NCI-H2196 treated with DMSO at 0.1 percent for 48 hours (cell line): ENCODE measurements around the gene MSH3.
"Not testable (repeated sequence)": the region's sequence is repeated elsewhere in the genome, so short reads cannot be mapped to it uniquely, and the experiment has no call there.

Experiments used
- DNase-seq: peaks from one replicate; lab custom pipeline; 2025; ENCODE audit not compliant: unreplicated experiment; lab: John Stamatoyannopoulos, UW

Gene MSH3

GRCh38 chr5:80752427-80752826, 98.0 kb downstream of the MSH3 start:
- no peak for DNase-seq

- DNase-seq, result no peak
Observed at GRCh38 chr5:80753712-80754111, 99.3 kb downstream of the MSH3 start.

DNA sequence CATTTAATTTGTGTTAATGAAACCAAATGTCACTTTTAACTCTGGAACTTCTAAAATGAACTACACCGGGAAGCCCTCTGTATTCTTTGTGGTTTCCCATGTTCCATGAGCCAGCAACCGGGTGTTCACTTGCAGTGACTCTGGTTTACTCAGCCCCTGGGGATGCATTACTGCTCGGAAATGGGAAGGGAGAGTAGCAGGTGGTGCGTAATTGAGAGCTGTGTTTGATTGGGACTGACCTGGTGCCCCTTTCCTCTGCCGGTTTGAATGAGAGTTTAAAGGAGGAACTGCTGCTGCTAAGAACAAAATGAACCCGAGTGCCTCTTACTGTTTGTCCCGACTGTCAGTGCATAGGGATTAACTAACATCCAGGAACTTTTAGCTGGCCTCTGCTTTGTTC, 100.4 kb downstream of the MSH3 start:
- DNase-seq, result no peak

- DNase-seq, result no peak
Observed at GRCh38 chr5:80755626-80756025, 101.2 kb downstream of the MSH3 start.

- no peak for DNase-seq
Observed at GRCh38 chr5:80756292-80756691, 101.8 kb downstream of the MSH3 start.

DNA sequence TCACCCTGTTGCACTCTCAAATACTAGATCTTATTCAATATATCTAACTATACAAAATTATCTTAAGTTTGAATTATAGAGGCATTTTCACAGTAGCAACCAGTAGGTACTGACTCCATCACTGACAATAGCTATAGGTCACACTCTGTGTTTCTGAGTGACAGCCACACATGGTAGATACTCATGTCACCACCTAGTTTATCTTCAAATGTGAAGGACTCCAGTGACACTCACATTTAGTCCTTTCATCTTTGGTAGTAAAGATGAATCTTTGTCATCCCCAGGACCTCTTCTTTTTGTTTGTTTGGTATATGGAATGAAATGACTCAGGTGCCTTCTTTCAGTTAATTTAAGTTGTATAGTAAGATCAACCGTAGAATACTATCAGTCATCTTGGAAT, 102.8 kb downstream of the MSH3 start:
- DNase-seq, result no peak

- DNase-seq, result no peak
Observed at GRCh38 chr5:80759866-80760577, 105.6 kb downstream of the MSH3 start.

DNA sequence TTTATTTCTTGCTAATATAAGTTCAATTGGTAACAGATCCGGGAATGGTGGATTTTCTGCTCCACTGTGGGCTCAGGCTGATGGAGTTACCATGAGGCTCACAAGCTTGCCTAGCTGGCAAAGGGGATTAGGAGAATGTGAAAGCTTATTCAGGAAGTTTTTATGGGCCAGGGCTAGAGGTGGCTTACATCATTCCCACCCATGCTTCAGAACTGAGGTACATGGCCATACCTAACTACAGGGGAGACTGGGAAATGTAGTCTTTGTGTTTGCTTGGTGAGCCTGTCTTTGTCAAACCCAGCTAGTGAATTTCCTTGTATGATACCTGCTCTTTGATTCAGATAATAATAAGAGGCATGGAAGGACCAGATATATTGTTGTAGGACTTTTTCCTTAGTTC, 106.2 kb downstream of the MSH3 start:
- DNase-seq, result no peak

GRCh38 chr5:80761176-80761575, 106.7 kb downstream of the MSH3 start:
- DNase-seq, result no peak

DNA sequence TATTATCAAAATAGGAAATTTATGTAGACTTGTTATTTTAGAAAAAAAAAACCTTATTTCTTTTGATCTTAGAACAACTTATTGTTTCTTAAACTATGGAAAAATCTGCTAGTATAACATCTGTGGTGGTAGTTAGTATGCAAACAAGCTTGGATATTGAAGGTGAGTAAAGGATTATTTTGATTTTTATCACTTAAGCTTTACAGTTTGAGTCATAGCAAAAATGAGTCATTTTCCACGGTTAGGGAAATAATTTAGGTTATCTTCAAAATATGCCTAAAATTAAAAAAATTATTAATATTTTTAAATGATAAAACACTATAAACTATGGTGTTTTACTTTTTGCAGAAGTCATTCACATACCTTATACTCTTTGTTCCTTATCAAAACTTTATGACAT, 107.5 kb downstream of the MSH3 start:
- no peak for DNase-seq

- DNase-seq, result no peak
Observed at GRCh38 chr5:80762573-80762972, 108.1 kb downstream of the MSH3 start.

DNA sequence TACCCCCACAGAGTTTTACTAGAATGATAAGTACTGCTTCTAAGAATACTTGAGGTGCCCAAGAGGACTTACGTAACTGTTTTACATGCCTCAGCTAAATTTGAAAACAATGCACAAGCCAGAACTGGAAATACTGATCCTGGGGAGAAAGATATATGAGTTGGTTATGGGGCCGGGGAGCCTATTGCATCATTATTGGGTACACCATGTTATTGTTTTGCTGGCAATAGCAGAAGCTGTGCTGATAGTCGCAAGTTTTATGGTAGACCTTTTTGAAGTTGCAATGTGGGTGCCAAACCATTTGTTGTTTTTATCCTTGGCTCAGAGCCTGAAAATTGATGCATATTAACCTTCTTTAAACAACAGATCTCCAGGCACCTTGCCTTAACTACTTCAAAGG, 108.8 kb downstream of the MSH3 start:
- DNase-seq, result no peak

DNA sequence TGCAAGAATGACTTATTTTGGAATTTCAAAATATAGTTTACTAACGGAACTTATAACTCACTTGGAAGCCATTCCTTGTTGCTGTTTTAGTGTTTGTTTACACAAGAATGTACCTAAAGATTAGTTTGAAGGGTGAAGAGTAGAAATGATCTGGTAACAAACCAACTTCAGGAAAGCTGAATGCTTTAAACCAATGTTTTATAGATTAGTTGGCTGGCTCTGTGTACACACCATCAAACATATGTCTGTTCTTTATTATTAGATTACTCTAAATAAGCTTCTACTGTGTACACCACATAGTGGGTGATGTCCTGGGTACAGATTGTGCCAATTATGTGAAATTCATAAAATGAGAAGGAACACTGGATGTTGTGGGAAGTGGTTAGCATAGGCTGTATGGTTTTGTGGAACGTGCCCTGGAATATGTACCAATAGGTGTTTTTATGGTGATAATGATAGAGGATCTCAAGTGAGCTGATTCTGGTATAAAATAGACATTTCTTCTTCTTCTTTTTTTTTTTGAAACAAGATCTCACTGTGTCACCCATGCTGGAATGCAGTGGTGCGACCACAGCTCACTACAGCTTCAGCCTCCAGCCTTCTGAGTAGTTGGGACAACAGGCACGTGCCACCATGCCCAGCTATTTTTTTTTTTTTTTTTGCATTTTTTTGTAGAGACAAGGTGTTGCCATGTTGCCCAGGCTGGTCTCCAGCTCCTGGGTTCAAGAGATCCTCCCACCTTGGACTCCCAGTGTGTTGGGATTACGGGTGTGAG, 109.6 kb downstream of the MSH3 start:
- DNase-seq, result no peak

GRCh38 chr5:80764786-80765185, 110.3 kb downstream of the MSH3 start:
- DNase-seq, result no peak

- DNase-seq, result no peak
Observed at GRCh38 chr5:80777347-80778287, 123.2 kb downstream of the MSH3 start.

DNA sequence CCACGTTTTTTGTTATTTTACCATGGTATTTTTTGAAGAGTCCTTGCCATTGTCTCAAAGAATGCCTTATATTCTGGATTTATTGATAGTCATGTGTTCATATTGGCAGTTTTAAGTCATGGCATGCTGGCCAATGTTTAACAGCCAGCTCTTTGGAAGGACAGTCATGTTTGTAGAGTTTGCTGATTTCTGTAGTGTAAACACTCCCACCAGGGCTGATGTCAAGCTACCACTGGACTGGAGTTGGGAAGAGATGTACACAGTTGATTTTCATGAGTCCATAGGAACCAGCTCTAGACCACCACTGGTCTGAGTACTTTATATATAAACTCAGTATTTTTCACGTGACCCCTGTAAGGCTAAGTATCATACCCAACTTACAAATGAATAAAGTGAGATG, 125.6 kb downstream of the MSH3 start:
- DNase-seq, result no peak

DNA sequence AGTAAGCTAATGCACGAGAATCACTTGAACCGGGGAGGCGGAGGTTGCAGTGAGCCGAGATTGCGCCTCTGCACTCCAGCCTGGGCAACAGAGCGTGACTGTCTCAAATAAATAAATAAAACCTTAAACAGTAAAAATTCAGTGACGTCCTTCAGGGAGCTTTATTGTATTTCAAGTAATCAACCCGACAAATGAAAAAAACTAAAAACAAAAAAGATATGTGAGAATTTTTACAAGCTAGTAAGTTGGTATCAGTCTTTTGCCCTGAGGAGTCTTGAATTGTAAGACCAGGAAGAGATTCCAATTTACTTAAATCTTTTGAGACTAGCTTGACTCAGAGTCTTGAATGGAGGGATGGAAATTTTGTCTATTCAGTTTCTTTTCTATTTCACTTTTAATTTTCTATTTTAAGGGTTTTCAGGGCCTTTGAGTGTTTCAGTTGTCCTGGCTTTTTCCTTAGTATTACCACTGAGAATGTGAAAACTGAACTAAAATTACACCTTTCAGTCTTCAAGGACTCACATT, 126.4 kb downstream of the MSH3 start:
- no peak for DNase-seq

DNA sequence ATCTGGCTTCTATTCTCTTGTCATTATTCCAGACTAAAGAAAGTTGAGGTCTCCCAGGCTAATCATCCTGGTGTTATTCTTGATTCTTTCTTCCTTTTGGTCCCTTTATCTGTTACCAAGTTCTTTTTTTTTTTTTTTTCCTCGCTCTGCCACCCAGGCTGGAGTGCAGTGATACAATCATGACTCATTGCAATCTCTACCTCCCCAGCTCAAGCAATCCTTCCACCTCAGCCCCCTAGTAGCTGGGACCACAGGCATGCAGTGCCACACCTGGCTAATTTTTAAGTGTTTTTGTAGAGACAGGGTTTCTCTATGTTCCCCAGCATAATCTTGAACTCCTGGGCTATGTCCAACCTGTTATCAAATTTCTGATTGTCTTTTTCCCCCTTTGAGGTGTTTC, 126.9 kb downstream of the MSH3 start:
- DNase-seq, result no peak

DNA sequence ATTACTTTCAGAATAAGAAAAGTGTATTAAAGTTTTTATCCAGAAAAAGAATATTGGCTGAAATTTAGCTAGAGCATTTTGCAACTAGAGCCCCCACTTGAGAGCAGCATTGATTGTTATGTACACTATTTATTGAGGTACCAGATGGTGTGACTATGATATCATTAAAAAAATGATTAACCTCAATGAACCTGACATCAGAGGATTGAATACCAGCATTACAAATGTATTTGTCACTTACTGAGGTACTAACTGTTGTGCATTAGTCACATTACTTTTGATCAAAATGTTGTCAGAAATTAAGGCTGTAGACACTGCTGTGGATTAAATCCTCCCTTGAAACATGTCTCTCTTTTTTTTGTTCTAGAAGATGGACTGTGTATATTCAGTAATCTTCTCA, 128.2 kb downstream of the MSH3 start:
- no peak for DNase-seq

DNA sequence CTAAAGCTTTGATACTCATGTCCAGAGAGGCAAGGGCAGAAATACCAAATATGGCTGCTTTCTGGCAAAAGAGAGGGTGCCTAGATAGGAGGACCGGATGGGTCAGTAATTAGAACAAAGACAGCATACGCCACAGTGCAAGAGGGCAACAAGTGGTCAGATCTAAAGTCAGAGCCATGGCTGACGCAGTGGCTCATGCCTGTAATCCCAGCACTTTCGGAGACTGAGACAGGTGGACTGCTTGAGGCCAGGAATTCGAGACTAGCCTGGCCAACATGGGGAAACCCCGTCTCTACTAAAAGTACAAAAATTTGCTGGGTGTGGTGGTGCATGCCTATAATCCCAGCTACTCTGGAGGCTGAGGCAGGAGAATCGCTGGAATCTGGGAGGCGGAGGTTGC, 129.3 kb downstream of the MSH3 start:
- DNase-seq, result not testable (repeated sequence)

DNA sequence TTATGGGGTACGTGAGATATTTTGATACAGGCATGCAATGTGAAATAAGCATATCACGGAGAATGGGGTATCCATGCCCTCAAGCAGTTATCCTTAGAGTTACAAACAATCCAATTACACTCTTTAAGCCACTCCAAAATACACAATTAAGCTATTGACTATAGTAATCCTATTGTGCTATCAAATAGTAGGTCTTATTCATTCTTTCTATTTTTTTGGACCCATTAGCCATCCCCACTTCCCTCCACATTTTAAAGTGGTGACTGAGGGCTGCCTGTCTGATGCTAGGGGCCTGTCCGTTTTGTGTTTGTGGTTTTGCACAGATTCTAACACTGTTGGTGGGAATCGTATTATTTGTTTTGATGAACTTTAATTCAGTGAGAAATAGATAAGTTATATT, 130.0 kb downstream of the MSH3 start:
- no peak for DNase-seq
